NCI-H146 (cell line): ENCODE results near the gene EIF2S2.
A peak's percentile ranks its signal among the peaks of the same experiment; 100 is the strongest.
"Not testable (repeated sequence)": the region's sequence is repeated elsewhere in the genome, so short reads cannot be mapped to it uniquely, and the experiment has no call there.

Experiments used
- DNase-seq: peaks from one replicate; lab custom pipeline; 2025; lab: John Stamatoyannopoulos, UW

The EIF2S2 gene, protein sequence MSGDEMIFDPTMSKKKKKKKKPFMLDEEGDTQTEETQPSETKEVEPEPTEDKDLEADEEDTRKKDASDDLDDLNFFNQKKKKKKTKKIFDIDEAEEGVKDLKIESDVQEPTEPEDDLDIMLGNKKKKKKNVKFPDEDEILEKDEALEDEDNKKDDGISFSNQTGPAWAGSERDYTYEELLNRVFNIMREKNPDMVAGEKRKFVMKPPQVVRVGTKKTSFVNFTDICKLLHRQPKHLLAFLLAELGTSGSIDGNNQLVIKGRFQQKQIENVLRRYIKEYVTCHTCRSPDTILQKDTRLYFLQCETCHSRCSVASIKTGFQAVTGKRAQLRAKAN

DNA sequence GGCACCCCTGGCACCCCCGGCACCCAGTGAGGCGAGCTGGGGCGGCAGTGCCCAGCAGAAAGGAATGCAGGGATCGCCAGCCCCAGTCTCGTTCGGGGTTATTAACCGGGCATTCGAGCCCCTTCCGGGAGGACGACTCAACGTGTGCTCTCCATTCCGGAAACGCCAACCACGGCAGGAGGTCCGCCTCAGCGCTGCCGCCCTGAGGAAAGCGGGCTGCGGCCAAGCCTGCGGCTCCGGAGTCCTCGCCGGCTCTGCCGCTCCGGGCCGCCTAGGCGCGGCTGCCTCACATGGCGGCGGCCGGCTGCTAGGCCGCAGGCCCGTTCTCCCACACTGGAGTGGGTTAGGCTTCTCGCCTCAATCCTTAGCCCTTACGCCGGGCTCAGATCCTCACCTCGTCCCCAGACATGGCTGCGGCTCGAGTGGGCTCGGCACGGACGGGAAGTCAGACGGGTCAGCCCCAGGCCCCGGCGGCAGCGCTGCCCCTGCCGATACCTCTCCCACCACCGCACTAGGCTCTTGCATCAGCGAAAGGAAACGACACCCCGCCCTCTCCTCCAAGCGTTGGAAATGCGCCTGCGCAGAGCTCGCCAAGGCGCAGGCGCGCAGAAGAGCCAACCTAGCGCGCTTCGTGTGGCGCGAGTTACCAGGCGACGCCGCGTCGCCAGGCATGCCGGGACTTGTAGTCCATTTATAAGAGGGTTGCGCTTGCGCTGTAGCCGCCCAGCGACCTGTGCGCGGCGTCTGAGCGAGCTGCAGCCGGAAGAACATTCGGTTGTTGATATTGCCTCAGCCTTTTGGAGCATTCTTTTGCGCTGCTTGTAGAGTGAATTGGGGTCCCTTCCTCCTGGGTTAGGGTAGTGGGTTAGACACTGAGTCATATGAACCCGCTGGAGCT, at the start of gene EIF2S2:
TSS of gene EIF2S2 (minus strand) at position 542 of the 898 bp plus-strand sequence. CDS start at position 409, 133 bp downstream.
- DNase-seq: peak; percentile 99

DNA sequence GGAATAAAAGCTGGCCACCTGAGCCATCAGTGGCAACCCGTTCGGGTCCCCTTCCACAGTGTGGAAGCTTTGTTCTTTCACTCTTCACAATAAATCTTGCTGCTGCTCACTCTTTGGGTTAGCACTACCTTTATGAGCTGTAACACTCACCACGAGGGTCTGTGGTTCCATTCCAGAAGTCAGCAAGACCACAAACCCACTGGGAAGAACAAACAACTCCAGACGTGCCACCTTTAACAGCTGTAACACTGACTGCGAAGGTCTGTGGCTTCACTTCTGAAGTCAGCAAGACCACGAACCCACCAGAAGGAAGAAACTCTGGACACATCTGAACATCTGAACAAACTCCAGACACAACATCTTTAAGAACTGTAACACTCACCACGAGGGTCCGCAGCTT, 45.7 kb upstream of the EIF2S2 start:
- DNase-seq: not testable (repeated sequence)

DNA sequence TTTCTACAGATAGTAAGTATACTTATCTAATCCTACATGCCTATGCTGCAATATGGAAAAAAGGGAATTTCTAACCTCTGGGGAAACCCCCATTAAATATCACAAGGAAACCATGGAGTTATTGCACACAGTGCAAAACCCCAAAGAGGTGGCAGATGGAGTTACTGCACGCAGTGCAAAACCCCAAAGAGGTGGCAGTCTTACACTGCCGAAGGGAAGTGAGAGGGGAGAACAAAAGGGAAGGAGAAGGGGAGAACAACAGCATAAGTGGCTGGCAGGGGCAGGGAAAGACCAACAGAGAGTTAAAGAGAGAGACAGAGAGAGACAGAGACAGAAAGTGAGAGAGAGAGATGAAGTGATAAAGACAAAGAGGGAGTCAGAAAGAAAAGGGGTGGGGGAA, 43.8 kb upstream of the EIF2S2 start:
- no peak for DNase-seq

DNA sequence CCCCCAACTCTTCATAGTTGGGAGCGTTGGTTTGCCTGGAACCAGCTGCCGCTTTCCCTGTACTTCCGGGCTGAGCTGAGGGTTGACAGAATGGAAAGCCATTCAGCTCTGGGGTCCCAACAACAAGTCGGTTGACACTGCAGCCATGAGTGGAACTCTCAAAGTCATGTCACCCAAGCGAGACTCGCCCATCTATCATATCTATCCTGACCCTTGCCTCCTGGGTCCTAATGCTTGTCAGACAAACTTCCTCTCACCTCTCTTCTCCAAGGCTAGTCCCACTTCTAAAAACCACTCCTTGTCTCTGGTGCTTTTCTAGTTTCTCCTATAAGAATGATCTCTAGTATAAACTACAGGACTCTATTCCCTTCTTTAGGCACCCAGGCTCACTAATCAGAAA, 41.1 kb upstream of the EIF2S2 start:
- DNase-seq: not testable (repeated sequence)

DNA sequence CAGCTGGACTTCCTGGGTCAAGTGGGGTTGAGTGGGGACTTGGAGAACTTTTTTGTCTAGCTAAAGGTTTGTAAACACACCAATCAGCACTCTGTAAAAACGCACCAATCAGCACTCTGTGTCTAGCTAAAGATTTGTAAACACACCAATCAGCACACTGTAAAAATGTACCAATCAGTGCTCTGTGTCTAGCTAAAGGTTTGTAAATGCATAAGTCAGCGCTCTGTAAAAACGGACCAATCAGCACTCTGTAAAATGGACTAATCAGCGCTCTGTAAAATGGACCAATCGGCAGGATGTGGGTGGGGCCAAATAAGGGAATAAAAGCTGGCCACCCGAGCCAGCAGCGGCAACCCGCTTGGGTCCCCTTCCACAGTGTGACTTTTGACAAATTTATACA, 40.0 kb upstream of the EIF2S2 start:
- DNase-seq: not testable (repeated sequence)

DNA sequence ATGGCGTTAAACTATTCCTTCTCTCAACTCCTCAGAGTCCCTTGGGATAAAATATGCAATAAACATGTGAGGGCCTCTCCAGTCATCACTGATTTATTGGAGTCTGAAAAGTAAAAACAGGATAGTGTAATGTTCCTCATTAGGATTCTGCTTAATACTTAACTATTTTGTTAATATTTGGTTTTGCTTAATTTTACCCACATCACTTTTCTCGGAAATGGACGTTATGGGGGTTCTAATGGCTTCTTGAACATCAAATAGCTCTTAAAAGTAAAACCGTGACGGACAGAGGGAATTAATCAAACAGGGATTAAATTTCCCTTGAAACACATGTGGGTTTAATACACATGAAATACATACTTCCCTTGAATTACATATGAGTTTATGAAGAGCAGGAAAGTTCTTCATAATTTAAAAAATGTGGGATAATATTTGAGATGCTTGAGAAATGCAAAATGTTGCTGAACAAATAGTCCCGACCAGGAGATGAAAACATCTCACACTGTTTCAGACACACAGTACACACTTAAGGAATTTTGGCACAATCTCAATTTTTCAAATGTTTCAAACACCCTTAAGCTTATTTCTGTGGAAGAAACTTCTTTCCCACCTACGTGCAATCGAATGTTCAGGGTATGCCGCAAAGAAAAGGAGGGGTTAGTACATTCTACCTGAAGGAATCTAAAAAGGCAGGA, 38.4 kb upstream of the EIF2S2 start:
- DNase-seq: no peak

DNA sequence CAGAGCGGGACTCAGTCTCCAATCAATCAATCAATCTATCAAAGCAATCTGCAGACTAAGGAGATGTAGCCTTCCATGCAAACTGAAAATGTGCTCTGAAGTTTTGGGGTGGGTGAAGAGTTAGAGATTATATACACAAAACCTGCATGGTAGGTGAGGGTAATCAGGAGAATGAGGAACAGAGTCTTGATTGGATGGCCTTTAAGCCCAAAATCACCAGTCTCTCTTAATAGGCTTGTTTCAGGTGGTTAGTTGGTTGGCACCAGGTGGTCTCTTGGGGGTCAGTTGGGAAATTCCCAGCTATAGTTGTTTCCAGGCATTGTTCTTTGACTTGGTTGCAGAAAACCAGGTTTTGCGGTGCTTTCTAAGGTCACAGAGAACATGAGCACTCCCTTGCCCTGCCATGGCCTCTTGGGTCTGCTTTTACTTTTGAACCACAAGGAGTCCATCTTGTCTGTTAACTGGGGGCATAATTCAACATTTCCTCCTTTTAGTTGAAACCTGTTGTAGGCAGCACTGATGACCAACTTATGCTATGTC, 33.3 kb upstream of the EIF2S2 start:
- no peak for DNase-seq

DNA sequence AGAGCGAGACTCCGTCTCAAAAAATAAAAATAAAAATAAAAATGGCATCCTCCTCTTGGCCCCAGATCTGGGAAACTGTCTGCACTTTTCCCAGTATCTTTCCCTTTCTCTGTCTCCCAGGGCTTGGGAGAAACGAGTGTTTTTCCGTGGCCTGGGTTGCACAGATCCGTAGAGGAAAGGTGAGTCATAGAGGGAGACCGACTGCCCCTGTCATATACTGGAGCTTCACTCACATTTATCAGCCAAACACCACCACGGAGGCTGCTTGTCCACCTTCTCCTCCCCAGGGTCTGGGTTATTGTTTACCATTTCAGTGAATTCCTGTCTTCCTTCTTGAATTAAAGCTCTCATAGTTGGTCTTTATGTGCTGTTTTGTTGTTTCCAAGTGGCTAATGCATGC, 31.9 kb upstream of the EIF2S2 start:
- no peak for DNase-seq

DNA sequence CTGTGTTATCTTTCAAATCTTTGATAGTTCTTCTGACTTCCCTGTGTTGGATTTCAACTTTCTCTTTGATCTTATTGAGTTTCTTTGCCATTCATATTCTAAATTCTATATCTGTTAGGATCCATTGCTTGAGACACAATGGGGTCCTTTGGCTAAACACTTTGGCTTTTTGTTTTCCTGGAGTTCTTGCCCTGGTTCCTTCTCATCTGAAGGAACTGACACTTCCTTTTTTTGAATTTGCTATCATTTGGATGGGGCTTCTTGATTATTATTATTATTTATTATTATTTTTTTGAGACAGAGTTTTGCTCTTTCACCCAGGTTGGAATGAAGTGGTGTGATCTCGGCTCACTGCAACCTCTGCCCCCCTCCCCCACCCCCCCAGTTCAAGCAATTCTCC, 30.1 kb upstream of the EIF2S2 start:
- DNase-seq: no peak

DNA sequence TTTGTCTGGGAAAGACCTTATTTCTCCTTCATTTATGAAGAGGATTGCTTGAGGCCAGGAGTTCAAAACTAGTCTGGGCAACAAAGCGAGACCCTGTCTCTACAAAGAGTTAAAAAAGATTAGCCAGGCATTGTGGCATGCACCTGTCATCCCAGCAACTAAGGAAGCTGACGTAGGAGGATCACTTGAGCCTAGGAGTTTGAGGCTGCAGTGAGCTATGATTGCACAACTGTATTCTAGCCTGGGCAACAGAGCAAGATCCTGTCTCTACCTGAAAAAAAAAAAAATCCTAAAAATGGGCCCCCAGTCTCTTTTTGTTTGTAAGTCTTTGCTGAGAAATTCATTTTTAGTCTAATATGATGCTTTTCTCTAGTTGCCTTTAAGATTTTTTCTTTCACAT, 29.2 kb upstream of the EIF2S2 start:
- DNase-seq: no peak

DNA sequence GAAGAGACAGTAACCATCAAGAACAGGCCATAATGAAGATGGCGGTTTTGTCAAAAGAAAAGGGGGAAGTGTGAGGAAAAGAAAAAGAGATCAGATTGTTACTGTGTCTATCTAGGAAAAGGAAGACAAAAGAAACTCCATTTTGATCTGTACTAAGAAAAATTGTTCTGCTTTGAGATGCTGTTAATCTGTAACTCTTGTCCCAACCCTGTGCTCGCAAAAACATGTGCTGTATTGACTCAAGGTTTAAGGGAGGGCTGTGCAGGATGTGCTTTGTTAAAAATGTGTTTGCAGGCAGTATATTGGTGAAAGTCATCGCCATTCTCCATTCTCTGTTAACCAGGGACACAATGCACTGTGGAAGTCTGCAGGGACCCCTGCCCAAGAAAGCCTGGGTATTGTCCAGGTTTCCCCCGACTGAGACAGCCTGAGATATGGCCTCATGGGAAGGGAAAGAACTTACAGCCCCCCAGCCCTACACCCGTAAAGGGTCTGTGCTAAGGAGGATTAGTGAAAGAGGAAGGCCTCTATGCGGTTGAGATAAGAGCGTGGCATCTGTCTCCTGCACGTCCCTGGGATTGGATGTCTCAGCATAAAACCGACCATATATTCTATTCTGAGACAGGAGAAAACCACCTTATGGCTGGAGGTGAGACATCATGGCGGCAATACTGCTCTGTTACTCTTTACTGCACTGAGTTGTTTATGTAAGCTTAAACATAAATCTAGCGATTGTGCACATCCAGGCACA, 23.7 kb upstream of the EIF2S2 start:
- not testable (repeated sequence) for DNase-seq

DNA sequence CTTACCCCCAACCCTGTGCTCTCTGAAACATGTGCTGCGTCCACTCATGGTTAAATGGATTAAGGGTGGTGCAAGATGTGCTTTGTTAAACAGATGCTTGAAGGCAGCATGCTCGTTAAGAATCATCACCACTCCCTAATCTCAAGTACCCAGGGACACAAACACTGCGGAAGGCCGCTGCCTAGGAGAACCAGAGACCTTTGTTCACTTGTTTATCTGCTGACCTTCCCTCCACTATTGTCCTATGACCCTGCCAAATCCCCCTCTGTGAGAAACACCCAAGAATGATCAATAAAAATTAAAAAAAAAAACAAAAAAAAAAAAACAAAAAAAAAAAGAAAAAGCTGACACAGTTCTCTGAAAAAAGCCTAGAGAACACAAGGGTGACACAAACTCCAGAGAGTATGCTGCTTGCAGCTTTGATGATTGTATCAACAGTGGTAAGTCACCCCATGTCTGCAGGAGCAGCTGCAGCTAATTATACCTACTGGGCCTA, 21.4 kb upstream of the EIF2S2 start:
- peak; percentile 81 for DNase-seq

DNA sequence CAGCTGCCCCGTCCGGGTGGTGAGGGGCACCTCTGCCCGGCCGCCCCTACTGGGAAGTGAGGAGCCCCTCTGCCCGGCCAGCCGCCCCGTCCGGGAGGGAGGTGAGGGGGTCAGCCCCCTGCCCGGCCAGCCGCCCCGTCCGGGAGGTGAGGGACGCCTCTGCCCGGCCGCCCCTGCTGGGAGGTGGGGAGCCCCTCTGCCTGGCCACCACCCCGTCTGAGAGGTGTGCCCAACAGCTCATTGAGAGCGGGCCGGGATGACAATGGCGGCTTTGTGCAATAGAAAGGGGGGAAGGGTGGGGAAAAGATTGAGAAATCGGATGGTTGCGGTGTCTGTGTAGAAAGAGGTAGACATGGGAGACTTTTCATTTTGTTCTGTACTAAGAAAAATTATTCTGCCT, 20.9 kb upstream of the EIF2S2 start:
- DNase-seq: not testable (repeated sequence)

DNA sequence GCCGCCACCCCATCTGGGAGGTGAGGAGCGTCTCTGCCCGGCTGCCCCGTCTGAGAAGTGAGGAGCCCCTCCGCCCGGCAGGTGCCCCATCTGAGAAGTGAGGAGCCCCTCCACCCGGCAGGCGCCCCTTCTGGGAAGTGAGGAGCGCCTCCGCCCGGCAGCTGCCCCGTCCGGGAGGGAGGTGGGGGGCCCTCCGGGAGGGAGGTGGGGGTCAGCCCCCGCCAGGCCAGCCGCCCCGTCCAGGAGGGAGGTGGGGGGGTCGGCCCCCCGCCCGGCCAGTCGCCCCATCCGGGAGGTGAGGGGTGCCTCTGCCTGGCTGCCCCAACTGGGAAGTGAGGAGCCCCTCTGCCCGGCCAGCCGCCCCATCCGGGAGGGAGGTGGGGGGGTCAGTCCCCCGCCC, 20.4 kb upstream of the EIF2S2 start:
- DNase-seq: not testable (repeated sequence)

DNA sequence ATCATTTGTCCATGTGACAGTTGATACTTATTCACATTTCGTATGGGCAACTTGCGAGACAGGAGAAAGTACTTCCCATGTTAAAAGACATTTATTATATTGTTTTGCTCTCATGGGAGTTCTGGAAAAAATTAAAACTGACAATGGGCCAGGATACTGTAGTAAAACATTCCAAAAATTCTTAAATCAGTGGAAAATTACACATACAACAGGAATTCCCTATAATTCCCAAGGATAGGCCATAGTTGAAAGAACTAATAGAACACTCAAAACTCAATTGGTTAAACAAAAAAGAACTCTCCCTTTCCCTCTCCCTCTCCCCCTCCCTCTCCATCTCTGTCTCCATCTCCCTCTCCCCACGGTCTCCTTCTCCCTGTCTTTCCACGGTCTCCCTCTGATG, 19.4 kb upstream of the EIF2S2 start:
- DNase-seq: no peak

DNA sequence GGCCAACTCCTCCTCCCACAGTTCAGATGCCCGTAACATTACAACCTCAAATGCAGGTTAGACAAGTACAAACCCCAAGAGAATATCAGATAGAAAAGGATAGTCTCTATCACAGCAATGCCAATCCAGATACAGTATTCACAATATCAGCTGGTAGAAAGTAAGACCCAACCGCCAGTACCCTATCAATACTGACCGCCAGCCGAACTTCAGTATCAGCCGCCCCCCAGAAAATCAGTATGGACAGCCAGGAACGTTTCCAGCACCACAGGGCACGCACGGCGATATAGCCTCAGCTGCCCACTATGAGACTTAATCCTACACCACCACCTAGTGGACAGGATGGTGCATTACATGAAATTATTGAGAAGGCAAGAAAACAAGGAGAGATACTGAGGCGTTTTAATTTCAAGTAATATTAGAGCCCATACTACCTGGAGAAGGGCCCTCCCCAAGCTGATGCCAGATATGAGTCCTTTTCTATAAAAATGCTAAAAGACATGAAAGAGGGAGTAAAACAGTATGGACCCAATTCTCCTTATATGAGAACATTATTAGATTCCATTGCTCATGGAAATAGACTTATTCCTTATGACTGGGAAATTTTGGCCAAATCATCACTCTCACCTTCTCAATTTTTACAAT, 17.6 kb upstream of the EIF2S2 start:
- DNase-seq: peak; percentile 88

DNA sequence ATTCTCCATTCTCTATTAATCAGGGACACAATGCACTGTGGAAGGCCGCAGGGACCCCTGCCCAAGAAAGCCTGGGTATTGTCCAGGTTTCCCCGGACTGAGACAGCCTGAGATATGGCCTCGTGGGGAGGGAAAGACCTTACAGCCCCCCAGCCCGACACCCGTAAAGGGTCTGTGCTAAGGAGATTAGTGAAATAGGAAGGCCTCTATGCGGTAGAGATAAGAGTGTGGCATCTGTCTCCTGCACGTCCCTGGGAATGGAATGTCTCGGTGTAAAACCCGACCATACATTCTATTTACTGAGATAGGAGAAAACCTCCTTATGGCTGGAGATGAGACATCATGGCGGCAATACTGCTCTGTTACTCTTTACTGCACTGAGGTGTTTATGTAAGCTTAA, 15.7 kb upstream of the EIF2S2 start:
- DNase-seq: no peak

DNA sequence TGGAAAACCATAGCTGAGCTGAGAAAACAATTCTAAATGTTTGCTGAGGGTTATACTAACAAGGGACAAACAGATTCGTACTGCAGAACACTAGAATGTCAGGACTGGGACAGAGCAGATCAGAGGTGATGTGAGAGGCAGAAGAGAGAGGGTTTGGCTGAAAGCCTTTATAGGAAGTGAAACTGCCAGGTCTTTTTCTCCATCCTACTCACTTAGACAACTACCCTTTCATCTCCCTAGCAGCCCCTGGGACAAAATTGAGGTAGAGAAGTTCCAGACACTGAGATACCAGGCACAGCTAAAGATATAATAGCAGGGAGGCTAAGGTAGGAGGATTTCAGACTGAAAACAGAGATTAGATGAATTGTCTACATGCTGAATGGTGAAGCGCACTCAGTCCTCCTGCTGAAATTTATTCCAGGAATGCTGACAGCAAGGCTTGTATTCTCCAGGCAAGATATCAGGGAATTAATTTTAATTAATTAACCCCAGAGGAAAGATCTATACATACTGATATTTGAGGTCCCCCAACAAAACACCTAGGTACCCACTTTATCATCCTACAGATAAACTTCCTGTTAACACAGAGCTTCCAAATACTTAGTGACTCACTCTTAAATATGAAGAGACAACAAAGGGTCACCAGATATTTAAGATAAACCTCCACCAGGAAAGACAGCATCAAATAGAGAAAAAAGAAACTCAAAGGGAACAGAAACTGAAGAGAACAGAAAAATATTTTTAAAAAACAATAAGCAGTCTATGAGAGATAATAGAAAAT, 12.6 kb upstream of the EIF2S2 start:
- DNase-seq: no peak

DNA sequence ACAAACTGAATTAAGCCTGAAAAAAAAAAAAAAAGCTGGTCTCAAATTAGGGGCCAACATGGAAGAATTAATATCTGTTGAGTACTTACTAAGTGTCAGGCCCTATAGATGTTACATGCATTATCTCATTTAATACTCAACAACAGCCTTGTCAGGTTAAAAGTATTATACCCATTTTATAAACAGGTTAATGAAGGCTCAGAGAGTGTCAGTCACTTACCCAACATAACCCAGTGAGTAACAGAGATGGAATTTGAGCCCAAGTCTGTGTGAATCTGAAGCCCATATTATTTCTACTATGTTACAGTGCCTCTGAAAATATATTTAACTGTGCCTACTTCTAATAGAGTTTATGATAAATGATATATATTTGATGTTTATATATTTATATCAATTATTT, 11.3 kb upstream of the EIF2S2 start:
- DNase-seq: no peak
